HepG2 (cell line): ENCODE data around the gene DPH7. TPM values are rescaled to one million over a fixed set of nuclear protein-coding genes. Genes with fewer than 3 reads are reported as not detected.

Experiments used
- ATAD3A ChIP-seq: sonication (generic); formaldehyde crosslinking; IDR thresholded peaks from 2 replicates; pipeline ENCODE4 v1.4.0; 2020; ENCODE audit warnings: missing genetic modification reagents
- FUBP1 ChIP-seq: sonication (generic); formaldehyde crosslinking; IDR thresholded peaks from 2 replicates; pipeline ENCODE4 v1.5.1; 2020; ENCODE audit warnings: missing genetic modification reagents, mild to moderate bottlenecking, borderline replicate concordance
- HCFC1 ChIP-seq: fragments of 150-350 bp; IDR thresholded peaks from 2 replicates; pipeline ENCODE4 v1.6.1; 2014; ENCODE audit warnings: low read depth, low read length
- KLF6 ChIP-seq: IDR thresholded peaks from 2 replicates; pipeline ENCODE4 v1.8.0; 2016; ENCODE audit warnings: missing biosample characterization, missing genetic modification reagents
- SMYD3 ChIP-seq: sonication (generic); formaldehyde crosslinking; IDR thresholded peaks from 2 replicates; pipeline ENCODE4 v1.8.1; 2023; ENCODE audit warnings: mild to moderate bottlenecking, missing genetic modification reagents
- TAF1 ChIP-seq: sonication (generic); formaldehyde crosslinking; IDR thresholded peaks from 2 replicates; pipeline ENCODE4 v1.4.0; 2020; ENCODE audit warnings: missing genetic modification reagents
- ZNF180 ChIP-seq: sonication (generic); formaldehyde crosslinking; IDR thresholded peaks from 2 replicates; pipeline ENCODE4 v1.4.0; 2020; ENCODE audit warnings: low read depth, missing genetic modification reagents, borderline replicate concordance
- ZNF276 ChIP-seq: sonication (generic); formaldehyde crosslinking; IDR thresholded peaks from 2 replicates; pipeline ENCODE4 v1.4.0; 2020; ENCODE audit warnings: mild to moderate bottlenecking, low read depth, missing genetic modification reagents
- ZNF431 ChIP-seq: sonication (generic); formaldehyde crosslinking; IDR thresholded peaks from 2 replicates; pipeline ENCODE4 v1.9.0; 2022; ENCODE audit warnings: missing genetic modification reagents, low read depth, mild to moderate bottlenecking, borderline replicate concordance
- ZNF564 ChIP-seq: sonication (generic); formaldehyde crosslinking; IDR thresholded peaks from 2 replicates; pipeline ENCODE4 v1.8.1; 2023; ENCODE audit warnings: mild to moderate bottlenecking, missing genetic modification reagents
- ZNF569 ChIP-seq: sonication (generic); formaldehyde crosslinking; IDR thresholded peaks from 2 replicates; pipeline ENCODE4 v1.5.0; 2020; ENCODE audit warnings: mild to moderate bottlenecking, missing genetic modification reagents, moderate library complexity, borderline replicate concordance
- ZNF574 ChIP-seq: sonication (generic); formaldehyde crosslinking; IDR thresholded peaks from 2 replicates; pipeline ENCODE4 v1.4.0; 2020; ENCODE audit warnings: missing genetic modification reagents
- ZNF605 ChIP-seq: sonication (generic); formaldehyde crosslinking; IDR thresholded peaks from 2 replicates; pipeline ENCODE4 v1.8.0; 2022; ENCODE audit warnings: mild to moderate bottlenecking, missing genetic modification reagents
- ZNF639 ChIP-seq: conservative IDR thresholded peaks from 2 replicates; pipeline ENCODE4 v1.6.1; 2018; ENCODE audit warnings: missing genetic modification reagents
- ZNF784 ChIP-seq: sonication (generic); formaldehyde crosslinking; IDR thresholded peaks from 2 replicates; pipeline ENCODE4 v1.5.1; 2020; ENCODE audit warnings: missing genetic modification reagents, mild to moderate bottlenecking, borderline replicate concordance
- ZSCAN5A ChIP-seq: sonication (generic); formaldehyde crosslinking; IDR thresholded peaks from 2 replicates; pipeline ENCODE4 v1.8.0; 2022; ENCODE audit warnings: mild to moderate bottlenecking, missing genetic modification reagents, borderline replicate concordance
- polyA plus RNA-seq, 8 experiments: library from polyadenylated mRNA; depleted of rRNA in 3 of 8; stranded (reverse) in 7 of 8; unstranded in 1 of 8; fragments of >200 nt; fragmentation: Illumina TruSeq in 4 of 8; extraction: Trizol in 4 of 8; gene quantifications; 2 replicates each; pipeline versions ENCODE4 v1.2.1 to v1.2.3, GENCODE V29; 2011 to 2016; ENCODE audit warnings: low read depth in 4 of 8, missing spikeins in 1 of 8, mixed read lengths in 1 of 8; ENCODE audit not compliant: insufficient read depth in 1 of 8
- total RNA-seq, 5 experiments: library from RNA; depleted of rRNA; stranded (reverse); fragments of >200 nt; fragmentation: Illumina TruSeq; extraction: Trizol; gene quantifications; 2 replicates each; pipeline ENCODE4 v1.2.3, GENCODE V29; 2016; ENCODE audit warnings: low read depth in 1 of 5

DPH7 gene
- total and polyA plus RNA-seq, 2 of the 13 experiments (the other 11 are each of a cell fraction or from before 2014, with no cell fraction given): 27.6 to 31.6 TPM

- no peak for TF ChIP-seq ZNF276
- peak; percentile 72 for TF ChIP-seq ZNF574
- TF ChIP-seq ZNF569: no peak
- TF ChIP-seq ZSCAN5A (CRISPR knock-in tag): no peak
- peak; percentile 57; the same call in 1 of the 2 replicates for TF ChIP-seq ZNF431
- peak; percentile 85 for TF ChIP-seq ZNF639 (CRISPR knock-in tag)
- no peak for TF ChIP-seq ZNF605 (CRISPR knock-in tag)
- no peak for TF ChIP-seq ZNF784 (CRISPR knock-in tag)
- TF ChIP-seq HCFC1: peak; percentile 45; the same call in 1 of the 2 replicates
- TF ChIP-seq ATAD3A (CRISPR knock-in tag): no peak
- TF ChIP-seq ZNF564: peak; percentile 72; the same call in 1 of the 2 replicates
- TF ChIP-seq FUBP1 (CRISPR knock-in tag): no peak
- peak; percentile 84 for TF ChIP-seq KLF6 (CRISPR knock-in tag)
- TF ChIP-seq ZNF180 (CRISPR knock-in tag): no peak
- TF ChIP-seq TAF1 (CRISPR knock-in tag): peak; percentile 61
- no peak; the same call in 1 of the 2 replicates for TF ChIP-seq SMYD3 (CRISPR knock-in tag)
Measured at GRCh38 chr9:137618105-137619067, 39.7 kb upstream of the DPH7 start, which contains the start of gene EHMT1 (continued).
